GOT3 (cell line): ENCODE results near the gene ZBP1.

Source experiments
- DNase-seq: peaks from one replicate; lab custom pipeline; 2025; ENCODE audit warnings: mixed read lengths; lab: John Stamatoyannopoulos, UW

ZBP1 gene

DNA sequence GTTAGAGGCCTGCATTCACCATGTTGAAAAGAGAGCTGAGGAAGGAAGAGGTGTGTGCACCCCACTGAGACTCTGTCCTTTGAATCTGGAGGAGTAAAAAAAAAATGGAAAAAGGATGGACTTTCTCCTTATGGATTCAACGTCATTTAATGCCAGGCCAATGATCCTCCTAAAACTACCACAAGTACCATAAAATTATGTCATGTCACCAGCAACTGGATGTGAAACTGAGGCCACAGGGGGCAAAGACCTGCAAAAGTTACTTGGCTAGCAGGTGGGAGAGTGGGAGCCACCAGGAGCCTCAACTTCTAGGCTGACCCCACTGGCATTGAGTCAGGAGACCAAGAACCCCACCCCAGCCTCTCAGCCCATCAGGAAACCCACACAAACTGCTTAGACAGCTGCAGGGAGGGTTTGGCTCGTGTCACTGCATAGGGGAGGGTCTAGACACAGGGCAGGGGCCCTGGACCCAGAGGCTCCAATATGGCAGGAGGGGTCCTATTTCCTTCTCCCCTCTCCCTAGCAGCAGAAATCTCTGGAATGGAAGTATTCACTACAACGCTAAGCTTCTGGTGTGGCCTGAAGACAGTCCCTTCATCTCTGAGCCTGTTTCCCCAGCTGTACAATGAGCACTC, 48.3 kb downstream of the ZBP1 start:
- DNase-seq = no peak

DNA sequence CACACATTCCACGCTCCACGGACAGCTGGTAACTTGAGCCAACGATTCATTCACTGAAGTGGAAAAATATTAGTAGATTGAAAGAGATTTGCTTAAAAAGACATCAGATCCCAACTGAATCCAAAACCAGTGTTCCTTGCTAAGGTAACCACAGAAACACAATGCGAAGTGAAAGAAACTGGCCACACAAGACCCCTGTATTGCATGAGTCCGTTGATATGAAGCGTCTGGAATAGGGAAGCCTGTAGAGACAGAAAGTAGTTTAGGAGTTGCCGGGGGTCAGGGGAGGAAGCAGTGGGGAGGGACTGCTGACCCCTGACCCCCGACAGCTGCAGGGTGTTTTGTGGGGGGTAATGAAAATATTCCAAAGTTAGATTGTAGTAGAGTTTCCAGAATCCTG, 49.3 kb downstream of the ZBP1 start:
- DNase-seq = no peak

DNA sequence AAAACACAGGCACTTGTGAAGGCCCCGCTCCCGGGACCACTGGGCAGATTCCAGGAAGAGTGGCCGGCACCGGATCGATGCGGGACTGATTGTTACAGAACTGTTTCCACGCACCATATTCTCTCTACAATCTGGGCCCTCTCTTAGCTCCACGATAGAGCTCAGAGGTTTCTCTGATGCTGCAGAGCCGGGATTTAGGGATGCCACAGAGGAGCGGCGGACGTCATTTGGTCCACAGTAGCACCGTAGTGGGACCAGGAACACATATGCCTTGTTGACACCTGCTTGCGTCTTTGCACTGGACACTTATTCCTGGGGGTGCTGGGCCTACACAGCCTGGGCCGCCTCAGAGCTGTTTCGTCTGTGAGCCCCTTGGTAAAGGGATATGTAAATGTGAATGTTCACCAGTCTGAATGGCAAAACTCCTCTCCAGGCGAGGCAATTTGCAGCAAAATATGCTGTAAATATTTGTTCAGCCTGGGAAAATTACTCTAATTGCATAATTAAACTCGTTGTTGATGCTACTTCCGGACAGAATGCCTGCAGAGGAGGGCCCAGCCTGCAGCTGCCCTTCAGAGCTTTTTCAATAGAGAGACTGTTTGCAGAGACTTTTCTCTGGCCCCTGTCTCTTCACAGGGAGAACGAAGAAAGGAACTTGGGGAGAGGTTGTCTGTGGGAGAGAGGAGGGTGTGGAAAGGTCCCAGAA, 49.9 kb downstream of the ZBP1 start:
- no peak for DNase-seq

DNA sequence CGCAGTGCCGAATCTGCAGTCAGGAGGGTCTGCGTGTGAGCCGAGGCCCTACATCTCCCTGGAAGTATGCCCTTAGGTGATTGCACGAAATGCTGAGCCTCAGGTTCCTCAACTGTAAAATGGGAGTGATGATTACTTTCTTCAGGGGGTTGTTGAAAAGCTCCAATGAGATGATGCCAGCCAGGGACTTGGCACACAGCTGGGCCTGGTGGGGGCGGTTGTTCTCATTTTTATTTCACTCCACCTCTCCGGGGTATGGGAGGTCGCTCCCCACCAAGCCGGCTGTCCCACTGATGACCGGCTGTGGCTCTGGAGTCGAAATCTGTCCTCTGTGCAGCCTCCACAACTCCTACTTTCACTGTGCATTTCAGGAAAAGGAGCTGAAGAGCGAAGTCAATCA, 51.3 kb downstream of the ZBP1 start:
- DNase-seq = no peak

DNA sequence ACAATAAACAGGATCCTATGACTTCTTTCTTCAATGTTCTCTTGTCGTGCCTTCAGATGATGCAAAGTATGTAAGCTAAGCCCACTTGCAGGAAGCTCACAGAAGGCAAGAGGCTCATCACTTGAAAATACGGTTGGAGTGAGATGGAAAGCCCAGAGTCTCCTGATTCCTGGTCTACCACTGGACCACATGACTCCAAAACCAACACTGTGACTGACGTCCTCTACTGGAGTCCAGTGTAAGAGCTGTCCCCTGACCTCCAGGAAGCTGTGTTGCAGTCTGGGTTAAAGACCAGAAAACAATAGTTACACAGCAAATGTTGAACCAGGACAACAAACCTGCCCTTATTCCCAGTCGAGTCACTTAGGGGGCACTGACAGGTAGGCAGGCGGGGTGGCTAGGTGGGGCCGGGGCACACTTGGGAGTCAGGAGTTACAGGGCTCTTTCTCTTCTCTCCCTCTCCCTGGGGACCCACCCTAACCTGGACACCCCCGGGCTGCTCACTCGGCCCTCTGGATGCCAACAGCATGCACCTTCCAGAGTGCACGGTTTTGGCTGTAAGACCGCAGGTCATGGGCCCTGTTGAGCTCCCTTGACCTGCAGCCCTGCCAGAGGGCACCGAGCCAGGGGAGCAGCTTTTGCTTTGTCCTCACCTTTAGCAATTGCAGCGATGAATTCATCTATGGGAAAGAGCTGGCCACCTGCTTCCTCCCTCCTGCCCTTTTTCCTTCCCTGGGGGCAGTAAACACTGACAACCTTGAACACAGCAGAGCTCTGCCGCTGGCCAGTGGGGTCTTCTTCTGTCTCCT, 51.9 kb downstream of the ZBP1 start:
- DNase-seq = no peak

DNA sequence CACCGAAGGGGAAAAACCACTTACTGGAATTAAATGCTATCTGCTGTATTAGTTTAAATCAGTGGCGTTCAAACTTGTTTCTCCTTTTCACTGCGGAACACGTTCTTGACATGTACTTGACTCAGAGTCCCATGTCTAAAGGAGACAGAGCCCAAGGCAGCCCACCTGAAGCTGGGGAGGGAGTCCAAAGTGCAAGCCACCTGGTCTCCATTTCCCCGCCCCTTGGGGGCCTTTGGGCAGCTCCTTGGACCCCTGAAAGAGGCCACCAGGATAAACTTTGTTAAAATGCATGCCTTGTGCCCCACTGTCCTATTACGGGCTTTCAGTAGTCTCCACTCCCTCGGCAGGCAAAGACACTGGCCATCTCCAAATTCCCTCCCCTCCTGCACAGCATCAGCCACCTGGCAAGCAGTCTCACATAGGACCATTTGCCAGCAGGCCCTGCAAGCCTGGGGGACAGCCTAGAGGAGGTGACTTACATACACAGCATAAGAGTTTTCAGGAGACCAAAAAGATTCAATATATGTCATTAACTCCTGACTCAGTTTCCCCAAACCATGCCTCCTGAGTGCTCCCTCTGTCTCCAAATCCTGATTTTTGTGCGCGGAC, 52.7 kb downstream of the ZBP1 start:
- no peak for DNase-seq

DNA sequence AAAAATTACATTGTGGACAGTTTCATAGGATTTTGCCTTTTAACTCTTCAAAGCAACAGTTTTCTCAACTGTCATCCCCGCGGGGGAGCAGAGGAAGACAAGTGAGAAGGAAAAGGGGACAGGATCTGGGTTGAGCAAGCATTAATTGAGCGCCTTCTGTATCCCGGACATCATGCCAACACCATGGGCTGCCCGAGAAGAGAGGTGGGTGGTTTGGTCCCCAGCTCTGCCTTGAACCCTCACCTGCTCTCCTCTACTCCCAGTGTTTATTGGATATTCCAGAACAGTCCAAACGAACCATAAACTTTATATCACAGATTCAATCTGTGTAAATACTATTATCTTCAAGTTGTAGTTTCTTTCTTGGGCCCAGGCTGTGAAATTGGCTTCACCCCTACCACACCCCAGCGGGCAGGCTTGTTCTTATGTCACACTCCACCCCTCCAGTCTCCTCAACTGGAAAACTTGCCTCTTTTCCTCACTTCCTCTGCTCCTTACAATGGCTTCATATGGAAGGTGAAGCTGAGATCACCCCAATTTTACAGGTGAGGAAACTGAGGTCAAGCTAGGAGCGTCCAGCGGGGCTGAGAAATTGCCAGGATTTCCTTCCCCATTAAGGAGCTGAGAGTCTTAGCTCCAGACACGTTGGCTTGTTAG, 53.3 kb downstream of the ZBP1 start:
- DNase-seq = no peak

DNA sequence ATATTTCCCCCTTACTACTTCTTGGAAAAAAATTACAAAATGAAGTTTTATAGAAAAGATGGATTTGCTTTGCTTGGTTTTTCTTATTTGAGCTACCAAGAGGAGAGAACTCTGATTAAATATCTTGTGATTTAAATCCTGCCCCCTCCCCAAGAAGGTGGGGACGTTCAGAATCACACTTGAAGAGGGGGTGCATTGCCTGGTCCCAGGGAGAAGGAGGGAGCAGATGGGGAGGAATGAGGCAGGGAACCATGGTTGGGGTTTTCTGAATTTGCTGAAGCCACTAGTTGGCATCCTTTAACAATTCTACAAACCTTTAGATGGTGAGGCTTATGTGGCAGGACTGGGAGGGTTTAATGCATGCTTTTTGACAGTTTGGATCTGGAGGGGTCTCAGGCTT, 53.8 kb downstream of the ZBP1 start:
- DNase-seq = no peak

DNA sequence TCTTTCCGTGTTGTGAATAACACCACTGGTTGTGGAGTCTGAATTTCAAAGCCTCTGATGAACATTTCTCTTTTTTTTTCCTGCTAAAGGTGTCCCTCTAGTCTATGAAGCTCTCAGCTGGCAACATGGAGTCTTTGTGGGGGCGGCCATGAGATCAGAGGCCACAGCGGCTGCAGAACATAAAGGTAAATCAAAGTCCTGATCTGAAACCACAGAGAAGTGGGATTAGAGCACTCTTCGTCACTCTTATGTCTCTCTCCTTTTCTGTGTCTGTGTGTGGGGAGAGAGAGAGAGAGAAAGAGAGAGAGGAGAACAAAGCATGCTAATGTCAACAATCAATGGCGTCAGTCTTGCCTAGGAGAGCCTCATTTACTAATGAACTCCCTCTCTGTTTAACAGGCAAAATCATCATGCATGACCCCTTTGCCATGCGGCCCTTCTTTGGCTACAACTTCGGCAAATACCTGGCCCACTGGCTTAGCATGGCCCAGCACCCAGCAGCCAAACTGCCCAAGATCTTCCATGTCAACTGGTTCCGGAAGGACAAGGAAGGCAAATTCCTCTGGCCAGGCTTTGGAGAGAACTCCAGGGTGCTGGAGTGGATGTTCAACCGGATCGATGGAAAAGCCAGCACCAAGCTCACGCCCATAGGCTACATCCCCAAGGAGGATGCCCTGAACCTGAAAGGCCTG, 55.1 kb downstream of the ZBP1 start:
- no peak for DNase-seq

DNA sequence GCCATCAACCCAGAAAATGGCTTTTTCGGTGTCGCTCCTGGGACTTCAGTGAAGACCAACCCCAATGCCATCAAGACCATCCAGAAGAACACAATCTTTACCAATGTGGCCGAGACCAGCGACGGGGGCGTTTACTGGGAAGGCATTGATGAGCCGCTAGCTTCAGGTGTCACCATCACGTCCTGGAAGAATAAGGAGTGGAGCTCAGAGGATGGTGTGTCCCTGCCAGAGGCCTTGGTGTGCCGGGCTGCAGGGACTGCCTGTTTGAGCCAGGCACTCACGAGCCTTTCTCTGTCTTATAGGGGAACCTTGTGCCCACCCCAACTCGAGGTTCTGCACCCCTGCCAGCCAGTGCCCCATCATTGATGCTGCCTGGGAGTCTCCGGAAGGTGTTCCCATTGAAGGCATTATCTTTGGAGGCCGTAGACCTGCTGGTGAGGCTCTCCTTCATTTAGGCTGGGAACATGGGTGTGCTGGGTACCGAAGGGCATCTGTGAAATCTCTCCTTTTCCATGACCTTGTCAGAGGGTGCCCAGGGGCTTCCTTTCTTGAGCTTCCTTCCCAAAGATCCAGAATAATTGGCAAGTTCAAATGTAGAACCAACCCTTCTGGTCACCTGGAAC, 55.9 kb downstream of the ZBP1 start:
- no peak for DNase-seq

DNA sequence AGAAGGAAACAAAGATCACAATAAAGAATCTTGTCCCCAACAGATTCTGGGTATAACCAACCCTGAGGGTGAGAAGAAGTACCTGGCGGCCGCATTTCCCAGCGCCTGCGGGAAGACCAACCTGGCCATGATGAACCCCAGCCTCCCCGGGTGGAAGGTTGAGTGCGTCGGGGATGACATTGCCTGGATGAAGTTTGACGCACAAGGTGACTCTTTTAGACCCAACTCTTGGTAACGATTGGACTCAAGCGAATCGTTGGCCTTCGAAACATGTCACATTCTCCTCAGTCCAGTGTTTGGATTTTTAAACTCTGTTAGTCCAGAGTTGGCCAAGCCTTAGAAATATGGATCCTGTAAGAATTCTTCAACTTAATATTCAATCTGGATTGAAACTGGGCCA, 56.7 kb downstream of the ZBP1 start:
- DNase-seq = no peak

DNA sequence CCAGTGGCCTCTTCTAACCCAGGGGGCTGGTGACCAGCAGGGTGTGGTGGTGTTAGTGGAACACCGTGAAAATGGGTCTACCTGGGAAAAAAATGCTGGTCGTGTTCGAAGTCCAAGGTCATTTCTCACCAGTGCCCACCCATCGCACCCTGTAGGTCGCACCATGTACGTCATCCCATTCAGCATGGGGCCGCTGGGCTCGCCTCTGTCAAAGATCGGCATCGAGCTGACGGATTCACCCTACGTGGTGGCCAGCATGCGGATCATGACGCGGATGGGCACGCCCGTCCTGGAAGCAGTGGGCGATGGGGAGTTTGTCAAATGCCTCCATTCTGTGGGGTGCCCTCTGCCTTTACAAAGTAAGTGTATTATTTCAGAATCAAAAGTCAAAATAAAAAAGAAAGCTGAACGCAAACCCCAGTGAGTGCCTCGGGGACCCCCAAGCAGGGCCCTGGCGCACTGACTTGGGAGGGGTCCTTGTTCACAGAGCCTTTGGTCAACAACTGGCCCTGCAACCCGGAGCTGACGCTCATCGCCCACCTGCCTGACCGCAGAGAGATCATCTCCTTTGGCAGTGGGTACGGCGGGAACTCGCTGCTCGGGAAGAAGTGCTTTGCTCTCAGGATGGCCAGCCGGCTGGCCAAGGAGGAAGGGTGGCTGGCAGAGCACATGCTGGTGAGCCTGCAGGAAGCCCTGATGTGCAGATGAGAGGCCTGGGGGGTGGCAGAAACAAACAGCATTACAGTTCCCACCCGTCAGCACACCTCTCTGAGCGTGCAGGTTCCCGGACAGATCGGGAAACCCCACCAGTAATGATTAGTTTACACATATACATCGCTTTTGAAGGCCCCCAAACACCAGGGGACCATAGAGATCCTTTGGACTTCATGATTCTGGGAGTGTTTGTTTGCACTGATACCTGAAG, 57.4 kb downstream of the ZBP1 start:
- no peak for DNase-seq

DNA sequence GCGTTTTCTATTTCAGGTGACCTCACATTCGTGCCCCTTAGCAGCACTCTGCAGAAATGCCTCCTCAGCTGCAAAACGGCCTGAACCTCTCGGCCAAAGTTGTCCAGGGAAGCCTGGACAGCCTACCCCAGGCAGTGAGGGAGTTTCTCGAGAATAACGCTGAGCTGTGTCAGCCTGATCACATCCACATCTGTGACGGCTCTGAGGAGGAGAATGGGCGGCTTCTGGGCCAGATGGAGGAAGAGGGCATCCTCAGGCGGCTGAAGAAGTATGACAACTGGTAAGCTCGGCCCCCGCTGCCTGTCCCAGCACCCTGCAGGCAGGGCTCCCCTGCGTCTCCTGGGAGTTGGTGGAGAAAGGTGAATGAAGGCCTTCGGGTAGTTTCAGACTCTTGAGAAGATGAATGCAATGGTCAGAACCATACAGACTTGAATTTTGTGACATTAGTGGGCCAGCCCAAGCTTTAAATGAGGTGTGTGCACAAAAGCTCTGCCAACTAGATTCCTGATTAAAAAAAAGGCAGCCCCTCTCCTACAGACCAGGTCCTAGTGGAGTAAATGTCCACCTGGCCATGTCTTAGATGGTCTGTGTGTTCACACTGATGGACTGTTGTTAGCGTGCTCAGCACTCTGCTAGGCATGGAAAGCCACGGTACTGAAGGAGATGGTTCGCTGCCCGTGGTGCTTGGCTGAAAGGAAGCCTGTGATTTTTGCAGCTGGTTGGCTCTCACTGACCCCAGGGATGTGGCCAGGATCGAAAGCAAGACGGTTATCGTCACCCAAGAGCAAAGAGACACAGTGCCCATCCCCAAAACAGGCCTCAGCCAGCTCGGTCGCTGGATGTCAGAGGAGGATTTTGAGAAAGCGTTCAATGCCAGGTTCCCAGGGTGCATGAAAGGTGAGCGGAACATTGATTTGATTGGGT, 58.6 kb downstream of the ZBP1 start:
- no peak for DNase-seq

DNA sequence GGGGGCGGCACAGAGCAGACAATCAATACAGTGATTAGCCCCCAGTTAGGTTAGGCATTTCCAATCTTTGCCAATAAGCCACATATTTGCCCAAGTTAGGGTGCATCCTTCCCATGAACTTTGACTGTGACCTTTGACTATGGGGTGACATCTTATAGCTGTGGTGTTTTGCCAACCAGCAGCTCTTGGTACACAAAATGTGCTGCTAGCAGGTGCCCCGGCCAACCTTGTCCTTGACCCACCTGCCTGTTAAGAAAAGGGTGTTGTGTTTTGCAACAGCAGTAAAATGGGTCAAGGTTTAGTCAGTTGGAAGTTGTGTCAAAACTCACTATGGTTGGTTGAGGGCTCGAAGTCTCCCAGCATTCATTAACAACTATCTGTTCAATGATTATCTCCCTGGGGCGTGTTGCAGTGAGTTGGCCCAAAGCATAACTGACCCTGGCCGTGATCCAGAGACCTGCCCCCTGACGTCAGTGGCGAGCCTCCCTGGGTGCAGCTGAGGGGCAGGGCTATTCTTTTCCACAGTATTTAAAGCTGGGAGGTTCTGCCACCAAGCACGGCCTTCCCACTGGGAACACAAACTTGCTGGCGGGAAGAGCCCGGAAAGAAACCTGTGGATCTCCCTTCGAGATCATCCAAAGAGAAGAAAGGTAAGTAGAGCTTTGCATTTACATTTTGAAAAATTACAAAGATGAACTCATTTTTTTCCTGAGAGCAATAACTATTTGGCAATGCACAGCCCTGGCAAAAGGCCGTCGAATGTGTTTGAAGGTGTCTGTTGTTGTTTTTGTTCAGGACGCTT, 59.5 kb downstream of the ZBP1 start, which contains the start of gene PCK1:
Gene PCK1, plus strand, starts transcription at position 557 of the 802 bp plus-strand sequence. CDS start 302 bp downstream, outside the sequence.
- no peak for DNase-seq

DNA sequence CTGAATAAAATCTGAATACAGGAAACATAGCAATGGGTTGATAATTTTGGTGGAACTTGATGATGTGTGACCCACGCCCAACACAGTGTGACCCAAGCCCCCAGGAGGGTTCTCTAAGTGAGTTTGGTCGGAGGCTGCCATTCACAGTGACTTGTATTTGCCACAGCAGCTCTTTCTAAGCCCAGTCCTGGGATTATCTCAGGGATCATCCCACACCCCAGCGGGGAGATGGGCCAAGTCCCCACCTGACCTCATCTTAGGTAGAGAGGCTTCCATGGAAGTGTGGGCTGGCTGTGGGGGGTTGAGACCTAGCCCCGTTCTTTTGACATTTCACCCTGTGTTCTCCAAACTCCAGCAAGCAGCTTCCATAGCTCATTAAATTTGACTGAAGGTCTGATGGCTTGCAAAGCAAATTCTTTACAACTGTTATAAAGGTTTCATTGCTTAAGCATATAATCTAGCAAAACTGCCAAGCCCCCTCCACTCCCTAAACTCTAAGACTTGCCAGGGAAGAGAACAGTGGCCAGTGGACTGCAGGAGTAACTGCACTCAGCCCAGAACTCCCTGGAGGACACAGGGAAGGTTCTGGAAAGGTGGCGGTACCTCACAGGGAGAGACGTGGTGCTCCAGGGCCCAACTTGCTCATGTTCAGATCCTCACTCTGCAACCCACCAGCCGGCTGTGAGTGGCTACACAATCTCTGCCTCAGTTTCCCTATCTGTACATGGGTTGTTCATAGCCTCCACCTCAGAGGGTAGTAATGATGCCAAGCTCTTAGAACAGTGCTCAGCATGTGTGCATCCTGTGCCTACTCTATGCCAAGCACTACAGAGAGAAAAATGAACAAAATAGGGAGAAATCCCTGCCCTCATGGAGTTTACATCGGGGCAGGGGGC, 60.3 kb downstream of the ZBP1 start:
- no peak for DNase-seq

DNA sequence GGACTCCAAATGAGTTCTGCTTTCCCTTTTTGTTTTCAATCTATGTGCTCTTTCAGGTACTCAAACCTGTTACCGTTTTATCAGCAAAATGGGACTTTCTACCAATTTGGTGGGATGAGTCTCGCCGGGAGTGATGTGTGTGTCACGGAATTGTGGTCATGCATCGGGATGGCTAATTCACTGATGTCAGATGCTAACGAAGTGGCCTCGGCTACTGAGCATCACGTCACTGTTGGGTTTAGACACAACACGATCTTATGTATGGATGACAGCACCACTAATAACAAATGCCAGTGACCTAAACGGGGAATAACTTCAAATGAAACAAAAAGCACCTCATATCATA, 61.0 kb downstream of the ZBP1 start:
- DNase-seq = no peak
